Type B pancreatic cell (in vitro differentiated cells): Measurements from ENCODE around the gene ADORA1. TPM values are rescaled to one million over a fixed set of nuclear protein-coding genes. Genes with fewer than 3 reads are reported as not detected.

Experiments
- DNase-seq: peaks from one replicate; pipeline ENCODE4 v3.0.0; 2021; ENCODE audit warnings: mixed read lengths; ENCODE audit not compliant: unreplicated experiment; ENCODE audit errors: extremely low spot score
- H3K27ac Mint-ChIP-seq: 2 replicates; pipeline ENCODE4 v1.8.0; 2021; ENCODE audit warnings: mild to moderate bottlenecking, mixed read lengths
- H3K27me3 Mint-ChIP-seq: 2 replicates; pipeline ENCODE4 v1.8.0; 2021; ENCODE audit warnings: mixed read lengths
- H3K36me3 Mint-ChIP-seq: 2 replicates; pipeline ENCODE4 v1.8.0; 2021; ENCODE audit warnings: mixed read lengths
- H3K4me1 Mint-ChIP-seq: one replicate; pipeline ENCODE4 v1.8.0; 2021; ENCODE audit warnings: mixed read lengths; ENCODE audit not compliant: unreplicated experiment
- H3K4me3 Mint-ChIP-seq: 2 replicates; pipeline ENCODE4 v1.8.0; 2021; ENCODE audit warnings: mild to moderate bottlenecking, mixed read lengths
- H3K9me3 Mint-ChIP-seq: 2 replicates; pipeline ENCODE4 v1.8.0; 2021; ENCODE audit warnings: mixed read lengths
- CTCF ChIP-seq: fragments of 200-600 bp; sonication (generic); conservative IDR thresholded peaks from 2 replicates; pipeline ENCODE4 v1.5.0; 2021; ENCODE audit warnings: antibody characterized with exemption, mild to moderate bottlenecking
- total RNA-seq: library from RNA; stranded (reverse); gene quantifications from 2 replicates; pipeline ENCODE4 v1.2.1, GENCODE V29; 2021; ENCODE audit warnings: low replicate concordance

Gene ADORA1
- total RNA-seq, 1 donor from 2014 or later = 2.7 TPM

- Mint-ChIP-seq H3K4me1 (peaks cover 3% of the 10 kb centered on the region), H3K27ac (no peak overlapping the region), H3K9me3 (peaks cover 2% of the 10 kb centered on the region), H3K4me3 (no peak overlapping the region), H3K27me3 (peaks cover 15% of the 10 kb centered on the region), H3K36me3 (no peaks in the 10 kb centered on the region)
- no peak for TF ChIP-seq CTCF
- no peak for DNase-seq
Observed at GRCh38 chr1:203206129-203206687, 78.7 kb downstream of the ADORA1 start.

- Mint-ChIP-seq H3K36me3 (no peaks in the 10 kb centered on the region), H3K4me1 (no peaks in the 10 kb centered on the region), H3K9me3 (no peaks in the 10 kb centered on the region), H3K27ac (no peak overlapping the region), H3K27me3 (peaks cover 8% of the 10 kb centered on the region), H3K4me3 (no peak overlapping the region)
- TF ChIP-seq CTCF = no peak
- no peak for DNase-seq
Observed at GRCh38 chr1:203207751-203208150, 80.2 kb downstream of the ADORA1 start.

GRCh38 chr1:203208181-203208580, 80.7 kb downstream of the ADORA1 start:
- Mint-ChIP-seq H3K9me3 (no peaks in the 10 kb centered on the region), H3K4me1 (no peaks in the 10 kb centered on the region), H3K4me3 (no peak overlapping the region), H3K27ac (no peak overlapping the region), H3K27me3 (peaks cover 13% of the 10 kb centered on the region), H3K36me3 (no peaks in the 10 kb centered on the region)
- no peak for TF ChIP-seq CTCF
- DNase-seq = no peak

GRCh38 chr1:203210350-203210749, 82.8 kb downstream of the ADORA1 start:
- DNase-seq = no peak
- peaks cover 3% of the 10 kb centered on the region for H3K4me1 Mint-ChIP-seq
- H3K4me3 Mint-ChIP-seq = no peak overlapping the region
- no peaks in the 10 kb centered on the region for H3K9me3 Mint-ChIP-seq
- H3K36me3 Mint-ChIP-seq = no peaks in the 10 kb centered on the region
- no peak overlapping the region for H3K27ac Mint-ChIP-seq
- peaks cover 20% of the 10 kb centered on the region for H3K27me3 Mint-ChIP-seq
- no peak for TF ChIP-seq CTCF

- Mint-ChIP-seq H3K36me3 (no peaks in the 10 kb centered on the region), H3K4me1 (peaks cover 5% of the 10 kb centered on the region), H3K27me3 (peaks cover 22% of the 10 kb centered on the region), H3K27ac (no peak overlapping the region), H3K4me3 (no peak overlapping the region), H3K9me3 (no peaks in the 10 kb centered on the region)
- no peak for TF ChIP-seq CTCF
- DNase-seq = no peak
Observed at GRCh38 chr1:203210988-203211387, 83.5 kb downstream of the ADORA1 start.

GRCh38 chr1:203211812-203212211, 84.3 kb downstream of the ADORA1 start:
- no peak overlapping the region for H3K27ac Mint-ChIP-seq
- no peaks in the 10 kb centered on the region for H3K9me3 Mint-ChIP-seq
- peaks cover 31% of the 10 kb centered on the region for H3K27me3 Mint-ChIP-seq
- no peak overlapping the region for H3K4me3 Mint-ChIP-seq
- H3K4me1 Mint-ChIP-seq = peaks cover 10% of the 10 kb centered on the region
- DNase-seq = no peak
- H3K36me3 Mint-ChIP-seq = no peaks in the 10 kb centered on the region
- no peak for TF ChIP-seq CTCF
